ENCODE measurements around the gene MAGEB3.

MAGEB3 gene

DNA sequence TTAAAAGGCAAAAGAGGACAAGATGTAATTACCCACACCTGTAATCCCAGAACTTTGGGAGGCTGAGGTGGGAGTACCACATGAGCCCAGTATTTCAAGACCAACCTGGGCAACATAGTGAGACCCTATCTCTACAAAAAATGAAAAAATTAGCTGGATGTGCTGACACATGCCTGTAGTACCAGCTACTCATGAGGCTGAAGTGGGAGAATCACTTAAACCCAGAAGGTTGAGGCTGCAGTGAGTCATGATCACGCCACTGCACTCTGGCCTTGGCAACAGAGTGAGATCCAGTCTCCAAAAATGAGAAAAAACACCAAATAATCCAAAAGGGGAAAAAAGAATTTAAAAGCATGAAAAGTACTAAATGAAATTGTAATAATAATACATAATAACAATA is 47.9 kb downstream of the MAGEB3 start:
- DNase-seq (ENCODE audit: low read depth in 2 of 2): no peak

DNA sequence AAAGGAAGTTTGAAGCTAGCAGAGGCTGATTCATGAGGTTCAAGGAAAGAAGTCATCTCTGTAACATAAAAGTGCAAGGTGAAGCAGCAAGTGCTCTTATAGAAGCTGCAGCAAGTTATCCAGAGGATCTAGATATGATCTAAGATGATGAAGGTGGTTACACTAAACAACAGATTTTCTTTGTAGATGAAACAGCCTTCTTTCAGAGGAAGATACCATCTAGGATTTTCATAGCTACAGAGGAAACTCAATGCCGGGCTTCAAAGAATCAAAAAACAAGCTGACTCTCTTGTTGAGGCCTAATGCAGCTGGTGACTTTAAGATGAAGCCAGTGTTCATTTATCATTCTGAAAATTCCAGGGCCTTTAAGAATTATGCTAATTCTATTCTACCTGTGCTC is 50.0 kb downstream of the MAGEB3 start:
- DNase-seq (ENCODE audit: low read depth in 2 of 2): no peak

DNA sequence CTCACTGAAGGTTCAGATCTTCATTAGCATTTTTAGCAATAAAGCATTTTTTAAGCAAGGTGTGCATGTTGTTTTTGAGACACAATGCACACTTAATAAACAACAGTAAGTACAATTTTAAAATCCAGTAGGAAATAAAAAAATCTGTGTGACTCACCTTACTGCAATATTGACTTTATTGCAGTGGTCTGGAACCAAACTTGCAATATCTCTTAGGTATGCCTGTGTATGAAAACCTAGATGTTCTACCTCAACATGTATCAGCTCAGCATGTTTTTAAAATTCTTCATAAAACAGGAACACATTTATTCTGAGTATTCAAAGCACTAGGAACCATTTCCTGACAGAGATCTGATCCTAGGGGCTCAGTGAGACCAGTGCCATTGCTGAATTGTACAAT is 52.1 kb downstream of the MAGEB3 start:
- DNase-seq (ENCODE audit: low read depth in 2 of 2): no peak

DNA sequence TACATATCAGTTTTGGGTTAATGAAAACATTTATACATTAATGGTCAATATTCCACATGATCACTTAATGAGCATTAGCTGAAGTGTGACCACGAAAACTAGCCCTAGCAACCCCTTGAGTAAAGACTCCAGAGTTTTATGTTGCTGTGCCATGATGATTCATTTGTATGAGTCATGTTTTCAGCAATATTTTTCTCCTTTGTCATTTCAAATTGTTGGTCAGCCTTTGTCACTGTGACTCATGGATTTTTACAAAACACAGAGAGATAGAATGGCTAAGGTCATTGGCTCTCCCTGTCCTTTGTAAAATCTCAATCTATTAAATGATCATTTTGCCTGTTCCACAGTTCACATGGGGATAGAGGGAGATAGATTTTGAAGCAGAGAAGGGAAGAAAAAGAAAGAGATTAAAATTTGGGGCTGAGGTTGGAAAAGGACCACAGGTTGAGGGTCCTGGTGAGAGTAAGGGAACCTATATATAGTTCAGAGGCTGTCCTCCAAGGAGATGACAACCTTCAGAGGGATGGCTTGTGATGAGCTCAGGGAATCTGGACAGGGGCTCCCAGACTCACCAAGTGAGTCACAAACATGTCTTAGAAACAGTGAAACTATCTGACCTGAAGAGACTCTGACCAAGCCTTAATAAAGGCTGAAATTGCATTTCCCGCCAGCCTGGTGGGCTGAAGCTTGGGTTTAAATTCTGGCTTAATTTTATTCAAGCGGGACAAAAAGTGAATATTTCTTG is 53.2 kb downstream of the MAGEB3 start:
- no peak for DNase-seq (ENCODE audit: low read depth in 2 of 2)
